VCaP (cell line): Measurements from ENCODE around the gene PIGZ.
A peak's percentile ranks its signal among the peaks of the same experiment; 100 is the strongest.

Source experiments
- H3K27ac ChIP-seq: fragments of 450-650 bp; 2 replicates; pipeline ENCODE4 v1.5.1; 2017
- CTCF ChIP-seq: fragments of 450-650 bp; conservative IDR thresholded peaks from 2 replicates; pipeline ENCODE4 v1.5.1; 2017; ENCODE audit warnings: mild to moderate bottlenecking, moderate library complexity

Gene PIGZ

DNA sequence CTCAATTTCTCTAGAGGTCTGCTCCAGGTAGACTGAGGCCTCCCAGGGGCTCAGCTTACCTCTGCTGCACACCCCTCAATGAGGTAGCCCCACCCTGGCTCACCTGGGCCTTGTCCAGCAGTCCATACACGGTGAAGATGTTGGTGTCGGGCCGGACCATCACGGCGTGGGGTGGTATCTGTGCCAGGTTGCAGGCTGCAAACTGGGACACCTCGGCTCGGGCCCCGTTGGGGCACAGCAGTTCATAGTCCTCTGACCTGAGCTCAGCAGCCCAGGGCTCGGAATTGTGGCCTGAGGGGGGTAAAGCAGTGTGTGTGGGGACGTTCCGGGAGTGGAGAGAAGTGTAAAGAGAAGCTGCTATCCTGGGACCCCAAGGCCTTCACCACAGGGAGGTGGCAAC lies 37.8 kb upstream of the PIGZ start:
- TF ChIP-seq CTCF = no peak
- no peak overlapping the region for H3K27ac ChIP-seq

DNA sequence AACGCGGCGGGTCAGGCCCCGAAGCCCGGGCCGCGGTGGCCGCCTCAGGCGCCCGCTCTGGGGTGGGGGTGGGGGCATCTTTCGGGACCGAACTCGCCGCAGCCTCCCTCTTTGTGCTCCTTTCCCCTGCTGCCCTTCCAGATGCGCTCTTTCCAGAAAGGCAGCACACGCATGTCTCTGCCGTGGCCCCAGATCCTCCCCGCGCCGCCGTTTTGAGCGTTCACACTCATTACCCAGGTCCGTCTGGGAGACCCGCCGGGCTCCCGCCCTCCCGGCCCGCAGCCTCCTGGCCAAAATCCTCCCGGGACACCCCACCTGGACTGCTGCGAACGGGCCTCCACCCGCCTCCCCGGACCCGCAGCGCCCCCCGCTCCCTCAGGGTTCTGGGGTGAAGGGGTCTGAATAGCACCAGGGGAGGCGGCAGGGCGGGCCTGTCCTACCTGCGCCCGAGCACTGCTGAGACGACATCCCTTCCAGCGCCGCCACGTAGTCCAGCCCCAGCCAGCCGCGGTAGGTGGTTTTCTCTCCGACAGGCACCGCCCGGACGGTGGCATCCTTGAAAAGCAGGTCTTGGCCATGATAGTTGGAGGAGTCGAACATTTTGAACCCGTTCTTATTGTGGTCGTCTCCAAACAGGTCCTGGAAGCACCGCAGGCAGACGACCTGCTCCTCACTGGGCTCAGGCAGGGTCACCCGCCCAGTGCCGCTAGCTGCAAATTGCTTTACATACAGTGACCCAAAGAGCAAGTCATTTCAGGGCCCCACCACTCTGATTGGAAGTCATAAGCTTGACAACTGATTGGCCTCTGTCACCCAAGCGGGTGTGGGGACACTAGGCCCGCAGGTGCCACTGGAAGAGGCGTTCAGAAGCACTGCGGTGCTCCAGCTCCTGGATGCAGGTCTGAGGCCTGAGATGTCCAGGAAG lies 35.1 kb upstream of the PIGZ start:
- no peak for TF ChIP-seq CTCF
- peak overlapping the region; percentile 87 for H3K27ac ChIP-seq

- peak; percentile 92 for TF ChIP-seq CTCF
- H3K27ac ChIP-seq = peak overlapping the region; percentile 87
Measured at GRCh38 chr3:197002701-197003454, 34.2 kb upstream of the PIGZ start.

- no peak for TF ChIP-seq CTCF
- H3K27ac ChIP-seq = peak overlapping the region; percentile 87
Measured at GRCh38 chr3:197001972-197002700, 33.5 kb upstream of the PIGZ start.

- no peak for TF ChIP-seq CTCF
- peak overlapping the region; percentile 87; the same call in 1 of the 2 replicates for H3K27ac ChIP-seq
Measured at GRCh38 chr3:197001106-197001971, 32.7 kb upstream of the PIGZ start.

GRCh38 chr3:197000211-197000610 lies 31.6 kb upstream of the PIGZ start:
- H3K27ac ChIP-seq = no peak overlapping the region
- TF ChIP-seq CTCF = no peak
